HEK293 (cell line): Measurements from ENCODE around the gene NLGN3.

Source experiments
- CTCF ChIA-PET: fragments of 350-600 bp; formaldehyde crosslinking; extraction: SDS; loops from one replicate; lab custom pipeline; 2021; ENCODE audit warnings: antibody characterized with exemption; lab: Yijun Ruan, JAX
- POLR2A ChIA-PET: fragments of 300-600 bp; formaldehyde crosslinking; extraction: SDS; loops from one replicate; lab custom pipeline; 2020; ENCODE audit warnings: antibody characterized with exemption, inconsistent platforms; lab: Yijun Ruan, JAX
- H3K27ac ChIP-seq: fragments of 200-500 bp; sonication (Bioruptor generic); 2 replicates; pipeline ENCODE4 v1.5.1; 2014; ENCODE audit warnings: low read depth, low read length, control low read depth, inconsistent platforms; ENCODE audit errors: extremely low read depth
- H3K36me3 ChIP-seq, 2 experiments: fragments of 200-500 bp in 1 of 2; sonication (Bioruptor generic) in 1 of 2; 1 replicate in 1 of 2; 2 replicates in 1 of 2; pipeline ENCODE4 v1.5.1; 2014 to 2017; ENCODE audit warnings: inconsistent platforms in 2 of 2, low read length in 2 of 2; ENCODE audit not compliant: control insufficient read depth in 2 of 2, insufficient read depth in 1 of 2
- H3K4me1 ChIP-seq: fragments of 200-500 bp; sonication (Bioruptor generic); 2 replicates; pipeline ENCODE4 v1.5.1; 2014; ENCODE audit warnings: mild to moderate bottlenecking, low read length, inconsistent platforms; ENCODE audit not compliant: control insufficient read depth, insufficient read depth
- H3K4me3 ChIP-seq: 2 replicates; pipeline ENCODE4 v1.5.1; 2011; ENCODE audit warnings: low read depth, mild to moderate bottlenecking, control low read depth, low read length, moderate library complexity
- H3K9me3 ChIP-seq: fragments of 200-500 bp; sonication (Bioruptor generic); 2 replicates; pipeline ENCODE4 v1.5.1; 2014; ENCODE audit warnings: low read depth, low read length, inconsistent platforms; ENCODE audit not compliant: control insufficient read depth, insufficient read depth
- ATF2 ChIP-seq: fragments of 450-650 bp; formaldehyde crosslinking; IDR thresholded peaks from 2 replicates; pipeline ENCODE4 v1.5.1; 2016; ENCODE audit warnings: missing biosample characterization, missing genetic modification characterization, low read depth
- EGR2 ChIP-seq: fragments of 450-650 bp; formaldehyde crosslinking; IDR thresholded peaks from 2 replicates; pipeline ENCODE4 v1.5.1; 2016; ENCODE audit warnings: low read depth, missing biosample characterization, missing genetic modification characterization
- PRDM2 ChIP-seq: fragments of 450-650 bp; formaldehyde crosslinking; IDR thresholded peaks from 2 replicates; pipeline ENCODE4 v1.5.1; 2016; ENCODE audit warnings: missing biosample characterization, missing genetic modification characterization, borderline replicate concordance
- SP3 ChIP-seq: fragments of 450-650 bp; formaldehyde crosslinking; IDR thresholded peaks from 2 replicates; pipeline ENCODE4 v1.5.1; 2016; ENCODE audit warnings: missing biosample characterization, missing genetic modification characterization
- ZBTB49 ChIP-seq: fragments of 450-650 bp; formaldehyde crosslinking; IDR thresholded peaks from 2 replicates; pipeline ENCODE4 v1.5.1; 2016; ENCODE audit warnings: missing biosample characterization, missing genetic modification characterization, low read depth
- ZFP69B ChIP-seq: fragments of 450-650 bp; formaldehyde crosslinking; IDR thresholded peaks from 2 replicates; pipeline ENCODE4 v1.5.1; 2016; ENCODE audit warnings: missing biosample characterization, missing genetic modification characterization
- ZNF146 ChIP-seq: fragments of 450-650 bp; formaldehyde crosslinking; IDR thresholded peaks from 2 replicates; pipeline ENCODE4 v1.5.1; 2016; ENCODE audit warnings: missing biosample characterization, missing genetic modification characterization
- ZNF169 ChIP-seq: fragments of 450-650 bp; formaldehyde crosslinking; IDR thresholded peaks from 2 replicates; pipeline ENCODE4 v1.5.1; 2016; ENCODE audit warnings: missing biosample characterization, missing genetic modification characterization
- ZNF214 ChIP-seq: fragments of 450-650 bp; formaldehyde crosslinking; IDR thresholded peaks from 2 replicates; pipeline ENCODE4 v1.5.1; 2017; ENCODE audit warnings: missing biosample characterization, mild to moderate bottlenecking, missing genetic modification characterization, borderline replicate concordance
- ZNF248 ChIP-seq: fragments of 450-650 bp; formaldehyde crosslinking; IDR thresholded peaks from 2 replicates; pipeline ENCODE4 v1.5.1; 2017; ENCODE audit warnings: missing biosample characterization, missing genetic modification characterization
- ZNF280C ChIP-seq: fragments of 450-650 bp; formaldehyde crosslinking; IDR thresholded peaks from 2 replicates; pipeline ENCODE4 v1.5.1; 2016; ENCODE audit warnings: missing biosample characterization, missing genetic modification characterization
- ZNF426 ChIP-seq: fragments of 450-650 bp; formaldehyde crosslinking; IDR thresholded peaks from 2 replicates; pipeline ENCODE4 v1.5.1; 2017; ENCODE audit warnings: missing biosample characterization, missing genetic modification characterization, mild to moderate bottlenecking, inconsistent platforms, moderate library complexity
- ZNF529 ChIP-seq: fragments of 450-650 bp; formaldehyde crosslinking; IDR thresholded peaks from 2 replicates; pipeline ENCODE4 v1.5.1; 2017; ENCODE audit warnings: missing genetic modification characterization, missing biosample characterization; ENCODE audit not compliant: insufficient replicate concordance
- ZNF558 ChIP-seq: fragments of 450-650 bp; formaldehyde crosslinking; IDR thresholded peaks from 2 replicates; pipeline ENCODE4 v1.5.1; 2016; ENCODE audit warnings: missing biosample characterization, missing genetic modification characterization
- ZNF600 ChIP-seq: fragments of 450-650 bp; formaldehyde crosslinking; IDR thresholded peaks from 2 replicates; pipeline ENCODE4 v1.5.1; 2016; ENCODE audit warnings: missing biosample characterization, missing genetic modification characterization
- ZNF629 ChIP-seq: fragments of 450-650 bp; formaldehyde crosslinking; IDR thresholded peaks from 2 replicates; pipeline ENCODE4 v1.5.1; 2017; ENCODE audit warnings: missing biosample characterization, missing genetic modification characterization
- ZNF658 ChIP-seq: fragments of 450-650 bp; formaldehyde crosslinking; IDR thresholded peaks from 2 replicates; pipeline ENCODE4; 2016; ENCODE audit warnings: missing biosample characterization, missing genetic modification characterization
- ZNF76 ChIP-seq: fragments of 450-650 bp; formaldehyde crosslinking; IDR thresholded peaks from 2 replicates; pipeline ENCODE4; 2016; ENCODE audit warnings: low read depth, missing biosample characterization, missing genetic modification characterization, borderline replicate concordance
- ZNF777 ChIP-seq: fragments of 450-650 bp; formaldehyde crosslinking; IDR thresholded peaks from 2 replicates; pipeline ENCODE4 v1.5.1; 2017; ENCODE audit warnings: missing biosample characterization, missing genetic modification characterization, borderline replicate concordance
- ZNF792 ChIP-seq: fragments of 450-650 bp; formaldehyde crosslinking; IDR thresholded peaks from 2 replicates; pipeline ENCODE4 v1.5.1; 2016; ENCODE audit warnings: missing biosample characterization, missing genetic modification characterization

The NLGN3 gene

GRCh38 chrX:71166461-71166860 lies 21.8 kb downstream of the NLGN3 start:
- ChIA-PET CTCF (no interaction called here), POLR2A (no interaction called here)
- no peak for TF ChIP-seq ATF2 (tag by site-specific recombination)
- no peak for TF ChIP-seq ZFP69B (tag by site-specific recombination)
- no peak for TF ChIP-seq ZNF658
- TF ChIP-seq ZNF426 (tag by site-specific recombination) = no peak
- TF ChIP-seq ZNF777 = no peak
- TF ChIP-seq ZNF76 = no peak
- TF ChIP-seq ZNF248 (tag by site-specific recombination) = no peak
- TF ChIP-seq ZNF792 (tag by site-specific recombination) = no peak
- no peak for TF ChIP-seq ZNF558 (tag by site-specific recombination)
- no peak for TF ChIP-seq ZNF629
- TF ChIP-seq SP3 = no peak
- no peak for TF ChIP-seq EGR2 (tag by site-specific recombination)
- no peak for TF ChIP-seq ZNF280C
- no peak for TF ChIP-seq ZNF529 (tag by site-specific recombination)
- no peak for TF ChIP-seq ZNF146 (tag by site-specific recombination)
- no peak for TF ChIP-seq ZBTB49 (tag by site-specific recombination)
- no peak for TF ChIP-seq ZNF600 (tag by site-specific recombination)
- no peak for TF ChIP-seq ZNF169 (tag by site-specific recombination)
- no peak for TF ChIP-seq PRDM2 (tag by site-specific recombination)
- no peak for TF ChIP-seq ZNF214 (tag by site-specific recombination)
- Histone ChIP-seq H3K9me3 (no peaks in the 10 kb centered on the region), H3K4me3 (no peak overlapping the region), H3K36me3 (no peaks in the 10 kb centered on the region), H3K27ac (no peak overlapping the region), H3K4me1 (no peaks in the 10 kb centered on the region)
